H1 (cell line): ENCODE measurements around the gene STARD7.

Experiments
- EP300 ChIP-seq, 2 experiments: IDR thresholded peaks; 1 replicate in 1 of 2; 2 replicates in 1 of 2; pipeline ENCODE4 v1.6.1; 2011 to 2012; ENCODE audit warnings: low read depth in 2 of 2, low read length in 2 of 2, mild to moderate bottlenecking in 2 of 2, borderline replicate concordance in 1 of 2, inconsistent platforms in 1 of 2, moderate library complexity in 1 of 2
- EZH2 ChIP-seq: fragments of 200-600 bp; sonication (generic); IDR thresholded peaks from 2 replicates; pipeline ENCODE4 v1.7.1; 2012; ENCODE audit warnings: low read depth, mild to moderate bottlenecking, moderate library complexity, low read length, inconsistent platforms; ENCODE audit not compliant: severe bottlenecking
- JUND ChIP-seq: IDR thresholded peaks from 2 replicates; pipeline ENCODE4 v1.6.1; 2011; ENCODE audit warnings: mild to moderate bottlenecking, improper control_type of control experiment, low read length
- MAFK ChIP-seq: IDR thresholded peaks from 2 replicates; pipeline ENCODE4 v1.6.1; 2012; ENCODE audit warnings: low read depth, mild to moderate bottlenecking, improper control_type of control experiment, low read length
- POLR2A ChIP-seq, 2 experiments: IDR thresholded peaks; 1 replicate in 1 of 2; 2 replicates in 1 of 2; pipeline ENCODE4 v1.6.1; 2011; ENCODE audit warnings: low read depth in 2 of 2, low read length in 2 of 2, mild to moderate bottlenecking in 2 of 2; ENCODE audit errors: control extremely low read depth in 1 of 2
- POLR2AphosphoS5 ChIP-seq: IDR thresholded peaks from 2 replicates; pipeline ENCODE4 v1.6.1; 2011; ENCODE audit warnings: low read depth, low read length
- RFX5 ChIP-seq: IDR thresholded peaks from 2 replicates; pipeline ENCODE4 v1.6.1; 2011; ENCODE audit warnings: low read depth, low read length, improper control_type of control experiment, borderline replicate concordance
- RNF2 ChIP-seq: fragments of 200-900, 300-1000 bp; sonication (generic); IDR thresholded peaks from 2 replicates; pipeline ENCODE4 v1.7.1; 2016; ENCODE audit warnings: borderline replicate concordance, low read depth, mild to moderate bottlenecking, antibody characterized with exemption, low read length; ENCODE audit not compliant: poor library complexity, severe bottlenecking; ENCODE audit errors: missing control alignments
- SP1 ChIP-seq: IDR thresholded peaks from 2 replicates; pipeline ENCODE4 v1.6.1; 2011; ENCODE audit warnings: low read depth, low read length
- SRF ChIP-seq: IDR thresholded peaks from 2 replicates; pipeline ENCODE4 v1.6.1; 2011; ENCODE audit warnings: mild to moderate bottlenecking, low read depth, low read length, moderate library complexity
- TCF12 ChIP-seq: IDR thresholded peaks from 2 replicates; pipeline ENCODE4 v1.6.1; 2011; ENCODE audit warnings: low read depth, mild to moderate bottlenecking, low read length
- TF ChIP-seq, protein P1 (sequence below), 3 experiments: IDR thresholded peaks; 1 replicate in 2 of 3; 2 replicates in 1 of 3; pipeline versions ENCODE4 v1.5.1 to v1.6.1; 2011; ENCODE audit warnings: low read length in 3 of 3, mild to moderate bottlenecking in 3 of 3, inconsistent platforms in 2 of 3, low read depth in 1 of 3, moderate library complexity in 1 of 3; ENCODE audit not compliant: insufficient read depth in 1 of 3; ENCODE audit errors: control extremely low read depth in 1 of 3
- TF ChIP-seq, protein P2 (sequence below): IDR thresholded peaks from 2 replicates; pipeline ENCODE4 v1.6.1; 2011; ENCODE audit warnings: low read depth, mild to moderate bottlenecking, low read length; ENCODE audit not compliant: insufficient read depth

DNA sequence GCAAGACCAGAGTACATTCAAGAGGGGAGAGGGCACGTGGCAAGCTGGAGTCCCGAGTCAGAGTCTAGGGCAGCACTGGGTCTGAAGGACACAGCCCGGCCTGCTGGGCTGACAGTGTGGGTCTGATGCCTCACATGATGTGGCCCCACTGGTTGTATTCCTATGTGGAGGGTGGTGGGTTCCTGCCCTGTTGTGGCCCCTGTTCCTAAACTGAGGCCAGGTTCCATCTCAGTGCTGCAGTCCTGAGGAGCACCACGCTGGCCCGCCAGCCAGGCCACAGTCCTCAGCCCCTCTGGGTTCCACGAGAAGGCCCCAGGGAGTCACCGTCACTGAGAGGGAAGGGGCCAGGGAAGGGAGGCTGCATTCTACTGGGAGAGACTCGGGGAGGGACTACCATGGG, 43.9 kb upstream of the STARD7 start:
- TF ChIP-seq SP1 (no peak), RFX5 (no peak), JUND (no peak), POLR2AphosphoS5 (no peak), TCF12 (no peak), EP300 (IDR thresholded peaks at IDR 0.05; ENCODE audit: borderline replicate concordance in 1 of 2, low read depth in 2 of 2, low read length in 2 of 2) (no peak), EZH2 (no peak), MAFK (no peak), RNF2 (no peak), SRF (no peak), POLR2A (IDR thresholded peaks at IDR 0.05; ENCODE audit: control extremely low read depth in 1 of 2, low read depth in 2 of 2, low read length in 2 of 2) (no peak)
- TF ChIP-seq, protein P1, sequence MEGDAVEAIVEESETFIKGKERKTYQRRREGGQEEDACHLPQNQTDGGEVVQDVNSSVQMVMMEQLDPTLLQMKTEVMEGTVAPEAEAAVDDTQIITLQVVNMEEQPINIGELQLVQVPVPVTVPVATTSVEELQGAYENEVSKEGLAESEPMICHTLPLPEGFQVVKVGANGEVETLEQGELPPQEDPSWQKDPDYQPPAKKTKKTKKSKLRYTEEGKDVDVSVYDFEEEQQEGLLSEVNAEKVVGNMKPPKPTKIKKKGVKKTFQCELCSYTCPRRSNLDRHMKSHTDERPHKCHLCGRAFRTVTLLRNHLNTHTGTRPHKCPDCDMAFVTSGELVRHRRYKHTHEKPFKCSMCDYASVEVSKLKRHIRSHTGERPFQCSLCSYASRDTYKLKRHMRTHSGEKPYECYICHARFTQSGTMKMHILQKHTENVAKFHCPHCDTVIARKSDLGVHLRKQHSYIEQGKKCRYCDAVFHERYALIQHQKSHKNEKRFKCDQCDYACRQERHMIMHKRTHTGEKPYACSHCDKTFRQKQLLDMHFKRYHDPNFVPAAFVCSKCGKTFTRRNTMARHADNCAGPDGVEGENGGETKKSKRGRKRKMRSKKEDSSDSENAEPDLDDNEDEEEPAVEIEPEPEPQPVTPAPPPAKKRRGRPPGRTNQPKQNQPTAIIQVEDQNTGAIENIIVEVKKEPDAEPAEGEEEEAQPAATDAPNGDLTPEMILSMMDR (IDR thresholded peaks at IDR 0.05; ENCODE audit: control extremely low read depth in 1 of 3, insufficient read depth in 1 of 3, low read depth in 1 of 3, low read length in 3 of 3): no peak
- TF ChIP-seq, protein P2, sequence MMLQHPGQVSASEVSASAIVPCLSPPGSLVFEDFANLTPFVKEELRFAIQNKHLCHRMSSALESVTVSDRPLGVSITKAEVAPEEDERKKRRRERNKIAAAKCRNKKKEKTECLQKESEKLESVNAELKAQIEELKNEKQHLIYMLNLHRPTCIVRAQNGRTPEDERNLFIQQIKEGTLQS: no peak
